ENCODE results near the gene VMP1.
"Not testable (repeated sequence)": the region's sequence is repeated elsewhere in the genome, so short reads cannot be mapped to it uniquely, and the experiment has no call there.

VMP1 gene

GRCh38 chr17:59842901-59843652 lies 135.6 kb downstream of the VMP1 start:
- DNase-seq, result no peak

- no peak for DNase-seq
Measured at GRCh38 chr17:59844884-59845594, 137.6 kb downstream of the VMP1 start.

DNA sequence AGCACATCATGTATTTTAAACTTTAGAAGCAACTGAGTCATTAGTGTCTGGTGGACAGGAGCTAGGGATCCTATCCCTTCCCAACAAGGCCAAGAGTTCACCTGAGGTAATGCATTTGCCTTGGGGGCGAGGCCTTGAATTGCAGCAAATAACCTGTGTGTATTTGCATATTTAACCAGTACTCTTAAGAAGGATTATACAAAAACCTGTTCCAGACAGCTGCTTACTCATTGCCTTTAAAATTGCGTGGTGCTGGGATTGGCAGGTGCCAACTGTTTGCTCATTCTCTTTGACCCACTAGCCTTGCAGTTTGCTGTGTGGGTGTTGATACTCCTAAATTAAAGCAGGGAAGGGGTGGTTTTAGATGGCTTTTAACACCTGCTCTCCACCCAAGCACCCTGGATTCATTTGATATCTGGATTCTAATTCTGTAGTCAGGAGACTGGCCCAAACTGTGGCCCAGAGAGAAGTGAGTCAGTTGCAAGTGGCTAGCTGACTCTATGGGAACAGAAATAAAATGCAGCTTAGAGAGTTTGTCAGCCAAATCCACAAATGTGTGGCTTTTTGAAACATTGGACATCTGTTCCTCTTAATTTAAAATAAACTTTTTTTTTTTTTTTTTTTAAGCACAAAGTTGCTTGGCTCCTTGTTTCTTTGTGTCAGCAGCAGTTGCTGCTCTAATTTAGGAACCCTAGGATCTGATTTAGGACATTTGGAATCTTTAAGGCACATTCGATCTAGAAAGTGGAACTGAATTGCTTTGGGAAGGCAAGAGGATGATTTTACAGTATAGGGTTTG lies 138.3 kb downstream of the VMP1 start:
- no peak for DNase-seq

DNA sequence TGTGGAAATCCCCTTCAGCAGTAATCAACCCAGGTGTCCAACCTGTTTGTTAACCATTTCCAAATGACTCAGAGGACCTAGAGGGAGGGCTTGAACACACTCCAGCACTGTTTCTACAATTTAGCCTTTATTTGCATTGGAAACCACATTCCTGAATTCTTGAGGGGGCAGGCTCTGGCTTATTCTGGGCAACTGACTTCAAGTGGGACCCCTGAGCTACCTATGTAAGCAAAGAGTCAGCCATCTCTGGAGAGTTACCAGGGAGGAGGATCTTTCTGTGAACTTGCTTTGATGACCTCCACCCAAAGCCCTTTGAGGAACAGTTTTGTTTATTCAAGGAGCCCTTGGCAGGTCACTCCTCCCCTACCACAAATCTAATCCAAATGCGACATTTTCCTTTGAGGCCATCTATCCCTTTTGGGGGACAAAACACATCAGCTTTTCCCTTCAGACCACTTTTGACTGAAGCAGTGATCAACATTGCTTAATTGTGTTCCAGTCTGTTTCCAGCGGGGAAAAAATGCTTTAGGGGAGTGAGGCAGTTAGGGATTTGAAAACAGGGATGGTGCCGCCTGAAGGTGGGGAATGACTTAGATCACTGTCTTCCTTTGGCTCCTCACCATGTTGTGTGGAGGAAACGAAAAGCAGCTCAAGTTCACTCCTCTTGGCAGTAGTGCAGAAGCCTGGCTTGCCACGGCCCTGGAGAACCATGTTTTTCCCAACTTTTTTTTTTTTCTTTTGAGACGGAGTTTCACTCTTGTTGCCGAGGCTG lies 139.1 kb downstream of the VMP1 start:
- peak; percentile 64 for DNase-seq

DNA sequence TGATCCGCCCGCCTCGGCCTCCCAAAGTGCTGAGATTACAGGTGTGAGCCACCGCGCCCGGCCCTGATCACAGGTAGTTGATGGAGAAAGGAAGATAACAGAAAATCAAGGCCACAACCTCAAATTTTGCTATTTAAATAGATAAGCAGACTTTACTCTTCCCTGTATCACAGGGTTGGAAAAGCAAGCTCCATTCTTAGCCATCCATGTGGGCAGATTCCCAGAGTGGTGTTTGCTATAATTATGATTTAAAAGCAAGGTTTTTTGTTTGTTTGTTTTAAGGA lies 140.9 kb downstream of the VMP1 start:
- no peak for DNase-seq

- DNase-seq, result no peak
Measured at GRCh38 chr17:59848778-59849177, 141.3 kb downstream of the VMP1 start.

DNA sequence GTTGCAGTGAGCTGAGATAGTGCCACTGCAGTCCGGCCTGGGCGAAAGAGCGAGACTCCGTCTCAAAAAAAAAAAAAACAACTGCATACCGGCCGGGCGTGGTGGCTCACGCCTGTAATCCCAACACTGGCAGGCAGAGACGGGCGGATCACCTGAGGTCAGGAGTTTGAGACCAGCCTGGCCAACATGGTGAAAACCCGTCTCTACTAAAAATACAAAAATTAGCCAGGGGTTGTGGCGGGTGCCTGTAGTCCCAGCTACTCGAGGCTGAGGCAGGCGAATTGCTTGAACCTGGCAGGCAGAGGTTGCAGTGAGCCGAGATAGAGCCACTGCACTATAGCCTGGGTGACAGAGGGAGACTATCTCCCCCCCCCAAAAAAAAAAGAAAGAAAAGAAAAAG lies 142.9 kb downstream of the VMP1 start:
- not testable (repeated sequence) for DNase-seq

GRCh38 chr17:59851439-59852375 lies 144.3 kb downstream of the VMP1 start:
- no peak for DNase-seq

GRCh38 chr17:59852847-59853167 lies 145.4 kb downstream of the VMP1 start:
- not testable (repeated sequence) for DNase-seq

DNA sequence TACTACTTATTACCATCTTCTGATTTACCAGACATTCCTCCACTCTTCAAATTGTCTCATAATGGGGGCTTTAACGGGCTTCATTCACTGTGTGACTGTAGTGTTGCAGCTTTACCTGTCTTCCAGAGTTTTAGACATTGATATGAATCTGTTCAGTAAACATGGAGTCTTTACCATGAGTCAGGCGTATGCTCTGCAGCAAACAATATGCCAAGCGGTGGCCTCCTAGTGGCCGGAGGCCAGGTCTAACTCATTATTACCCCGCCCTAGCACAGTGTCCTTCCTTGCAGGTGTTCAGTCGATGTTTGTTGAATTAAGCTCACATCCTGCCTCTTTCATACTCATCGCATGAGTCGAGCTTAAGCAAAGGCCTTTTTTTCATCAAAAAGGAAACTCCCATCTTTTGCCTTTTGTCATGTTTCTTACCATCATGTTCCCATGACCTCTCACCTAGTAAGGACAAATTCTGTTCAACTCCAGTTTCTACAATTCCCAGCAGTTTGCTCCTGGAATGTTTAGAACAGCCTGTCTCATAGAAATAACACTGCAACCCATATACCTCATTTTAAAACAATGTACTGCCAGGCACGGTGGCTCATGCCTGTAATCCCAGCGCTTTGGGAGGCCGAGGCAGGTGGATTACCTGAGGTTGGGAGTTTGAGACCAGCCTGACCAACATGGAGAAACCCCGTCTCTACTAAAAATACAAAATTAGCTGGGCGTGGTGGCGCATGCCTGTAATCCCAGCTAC lies 145.9 kb downstream of the VMP1 start:
- no peak for DNase-seq

DNA sequence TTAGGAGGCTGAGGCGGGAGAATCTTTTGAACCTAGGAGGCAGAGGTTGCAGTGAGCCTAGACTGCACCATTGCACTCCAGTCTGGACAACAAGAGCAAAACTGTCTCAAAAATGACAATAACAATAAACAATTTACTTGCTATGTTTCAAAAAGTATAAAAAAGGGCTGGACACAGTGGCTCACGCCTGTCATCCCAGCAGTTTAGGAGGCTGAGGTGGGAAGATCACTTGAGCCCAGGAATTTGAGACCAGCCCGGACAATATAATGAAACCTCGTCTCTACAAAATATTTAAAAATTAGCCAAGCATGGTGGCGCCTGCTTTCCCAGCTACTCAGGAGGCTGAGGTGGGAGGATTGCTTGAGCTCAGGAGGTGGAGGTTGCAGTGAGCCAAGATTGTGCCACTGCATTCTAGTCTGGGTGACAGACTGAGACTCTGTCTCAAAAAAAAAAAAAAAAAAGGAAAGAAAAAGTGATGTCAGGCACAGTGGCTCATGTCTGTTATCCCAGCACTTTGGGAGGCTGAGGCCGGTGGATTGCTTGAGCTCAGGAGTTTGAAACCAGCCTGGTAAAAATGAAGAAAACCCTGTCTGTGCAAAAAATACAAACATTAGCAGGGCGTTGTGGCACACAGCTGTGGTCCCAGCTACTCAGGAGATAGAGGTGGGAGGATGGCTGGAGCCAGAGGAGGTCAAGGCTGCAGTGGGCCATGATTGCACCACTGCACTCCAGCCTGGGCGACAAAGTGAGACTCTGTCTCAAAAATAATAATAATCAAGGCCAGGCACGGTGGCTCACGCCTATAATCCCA lies 146.7 kb downstream of the VMP1 start:
- DNase-seq, result not testable (repeated sequence)

- no peak for DNase-seq
Measured at GRCh38 chr17:59856859-59857794, 149.7 kb downstream of the VMP1 start.

DNA sequence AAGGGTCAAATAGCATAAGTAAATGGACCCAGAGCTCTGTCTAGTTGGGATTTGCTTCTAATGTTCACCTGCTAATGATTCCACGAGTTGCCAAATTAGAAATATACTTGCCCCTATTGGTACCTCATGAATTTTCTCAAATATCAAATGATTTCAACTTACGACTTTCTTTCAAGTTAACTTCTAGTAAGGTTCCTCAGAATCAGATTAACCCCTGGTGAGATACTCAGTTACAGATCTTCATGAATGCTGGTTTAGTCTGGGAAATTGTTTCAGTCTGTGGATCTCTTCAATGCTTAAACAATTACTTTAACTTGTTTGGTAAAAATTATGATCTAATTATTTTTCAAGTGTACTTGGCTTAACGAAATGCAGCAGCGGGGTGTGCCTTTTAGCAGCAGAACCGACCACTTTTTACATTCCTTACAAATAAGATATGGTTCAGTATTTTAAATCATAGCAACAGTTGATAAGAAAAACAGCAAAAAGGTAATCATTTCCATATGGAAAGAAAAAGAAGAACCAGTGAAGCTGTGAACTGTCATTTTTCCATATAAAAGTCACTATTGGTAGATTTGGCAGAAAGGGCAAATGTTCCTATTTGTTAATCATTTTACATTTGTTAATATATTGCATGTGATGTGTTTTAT lies 150.8 kb downstream of the VMP1 start:
- DNase-seq, result no peak

DNA sequence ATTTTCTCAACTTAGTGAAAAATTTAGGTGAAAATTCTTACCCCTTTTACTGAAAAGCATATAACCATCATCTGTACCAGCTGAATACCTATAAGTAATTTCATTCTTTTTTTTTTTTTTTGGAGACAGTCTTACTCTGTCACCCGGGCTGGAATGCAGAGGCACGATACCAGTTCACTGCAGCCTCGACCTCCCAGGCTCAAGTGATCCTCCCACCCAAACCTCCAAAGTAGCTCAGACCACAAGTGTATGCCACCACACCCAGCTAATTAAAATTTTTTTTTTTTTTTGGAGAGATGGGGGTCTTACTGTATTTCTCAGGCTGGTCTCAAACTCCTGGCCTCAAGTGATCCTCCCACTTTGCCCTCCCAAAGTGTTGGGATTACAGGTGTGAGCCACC lies 151.5 kb downstream of the VMP1 start:
- DNase-seq, result no peak

GRCh38 chr17:59859444-59860025 lies 152.1 kb downstream of the VMP1 start:
- no peak for DNase-seq

GRCh38 chr17:59863616-59864015 lies 156.2 kb downstream of the VMP1 start:
- no peak for DNase-seq

DNA sequence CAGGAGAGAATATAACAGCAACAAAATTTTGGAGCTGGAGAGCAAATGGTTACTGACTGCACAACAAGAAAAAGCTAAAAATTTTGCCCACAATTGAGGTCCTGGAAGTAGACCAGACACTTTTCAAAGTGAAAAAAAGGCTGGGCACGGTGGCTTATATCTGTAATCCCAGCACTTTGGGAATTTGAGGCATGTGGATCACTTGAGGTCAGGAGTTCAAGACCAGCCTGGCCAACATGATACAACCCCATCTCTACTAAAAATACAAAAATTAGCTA lies 162.4 kb downstream of the VMP1 start:
- DNase-seq, result no peak

- DNase-seq, result no peak
Measured at GRCh38 chr17:59870482-59870881, 163.0 kb downstream of the VMP1 start.

GRCh38 chr17:59872351-59872750 lies 164.9 kb downstream of the VMP1 start:
- no peak for DNase-seq

Measured in left hindlimb (tissue), 1 donor.